ENCODE results near the gene TENM4.

Gene TENM4

DNA sequence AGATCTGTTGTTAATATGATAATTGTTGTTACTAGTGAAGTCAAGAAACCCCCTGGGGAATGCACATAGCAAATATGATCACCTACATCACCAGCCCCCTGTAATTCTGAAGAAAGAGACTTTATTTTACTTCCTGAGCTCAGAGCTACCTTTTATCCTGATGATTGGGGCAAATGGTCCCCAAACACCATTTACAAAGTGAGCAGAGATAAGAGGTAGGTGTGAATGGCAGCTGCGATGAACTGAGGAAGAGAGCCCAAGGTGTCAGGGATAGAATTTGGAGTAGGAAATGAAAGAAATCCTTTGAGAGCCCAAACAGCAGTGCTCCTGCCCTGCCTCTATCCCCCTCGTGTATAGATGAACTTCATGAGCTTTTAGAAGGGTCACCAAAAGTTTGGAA is 69.1 kb downstream of the TENM4 start:
- no peak overlapping the region for H3K4me3 ChIP-seq (ENCODE audit: low read length)
- TF ChIP-seq ZNF274 (IDR thresholded peaks at IDR 0.05; ENCODE audit: low read depth, low read length) = no peak

GRCh38 chr11:79371152-79371551 is 69.7 kb downstream of the TENM4 start:
- no peak overlapping the region for H3K4me3 ChIP-seq (ENCODE audit: low read length)
- no peak for TF ChIP-seq ZNF274 (IDR thresholded peaks at IDR 0.05; ENCODE audit: low read depth, low read length)

DNA sequence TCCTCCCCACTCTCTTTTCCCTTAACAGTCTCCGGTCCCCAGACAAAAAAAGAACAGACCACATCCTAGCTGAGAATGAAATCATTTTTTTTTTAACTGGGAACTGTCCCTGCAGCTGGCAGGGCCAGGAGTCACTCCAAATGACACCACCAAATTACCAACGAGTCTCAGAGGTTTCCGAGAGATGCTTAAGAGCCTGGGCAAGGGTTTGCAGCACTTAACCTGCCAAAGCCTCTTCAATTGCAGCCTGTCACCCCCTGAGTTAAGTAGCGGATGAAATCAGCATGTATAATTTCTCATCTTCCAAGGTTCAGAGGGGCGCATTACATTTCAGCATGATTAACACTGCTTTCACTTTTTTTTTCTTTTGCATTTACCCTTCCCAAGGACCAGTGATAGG is 71.8 kb downstream of the TENM4 start:
- TF ChIP-seq ZNF274 (IDR thresholded peaks at IDR 0.05; ENCODE audit: low read depth, low read length) = no peak
- no peak overlapping the region for H3K4me3 ChIP-seq (ENCODE audit: low read length)

DNA sequence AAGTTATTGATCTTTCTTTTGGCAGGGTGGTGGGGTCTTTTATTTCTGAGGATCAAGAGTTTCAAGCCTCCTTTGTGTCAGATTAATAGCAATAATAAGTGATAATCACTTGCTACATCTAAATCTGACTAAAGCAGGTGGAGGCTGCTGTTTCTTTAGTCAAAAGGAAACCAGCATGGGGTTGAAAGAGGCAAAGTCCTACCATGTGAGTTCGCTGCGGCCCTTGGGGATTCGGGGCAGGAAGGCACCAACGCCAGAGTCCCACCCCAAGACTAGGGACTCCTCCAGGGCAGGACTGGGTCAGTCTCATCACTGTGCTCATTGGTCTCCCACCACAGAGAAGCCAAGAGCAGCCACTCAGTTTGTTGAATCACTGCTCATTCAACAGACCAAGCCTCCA is 73.0 kb downstream of the TENM4 start:
- no peak for TF ChIP-seq ZNF274 (IDR thresholded peaks at IDR 0.05; ENCODE audit: low read depth, low read length)
- no peak overlapping the region for H3K4me3 ChIP-seq (ENCODE audit: low read length)

- H3K4me3 ChIP-seq (ENCODE audit: low read length) = no peak overlapping the region
- no peak for TF ChIP-seq ZNF274 (IDR thresholded peaks at IDR 0.05; ENCODE audit: low read depth, low read length)
Observed at GRCh38 chr11:79366218-79366617, 74.6 kb downstream of the TENM4 start.

DNA sequence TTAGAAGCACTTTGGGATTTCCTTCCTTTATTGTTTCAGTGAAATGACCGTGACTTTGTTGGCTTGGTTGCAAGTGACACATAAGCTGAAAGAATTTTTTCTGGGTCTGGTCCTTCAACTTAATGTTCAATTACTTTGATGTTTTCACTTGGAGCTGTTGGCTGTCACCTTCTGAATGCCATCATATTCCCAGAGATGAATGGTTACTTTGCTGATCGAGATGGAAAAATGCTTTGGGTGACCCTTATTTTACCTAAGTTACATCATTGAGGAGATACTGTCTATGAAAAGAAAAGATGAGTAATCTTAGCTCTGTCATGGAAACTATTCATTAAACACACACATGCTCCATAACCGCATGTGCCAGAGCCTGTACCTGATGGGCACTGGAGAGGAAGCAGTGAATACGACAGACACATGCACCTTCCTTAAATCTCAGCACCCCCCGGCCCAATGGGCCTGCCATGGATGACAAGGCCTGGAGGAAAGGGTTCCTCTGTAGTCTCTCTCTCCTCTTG is 76.9 kb downstream of the TENM4 start:
- no peak overlapping the region for H3K4me3 ChIP-seq (ENCODE audit: low read length)
- no peak for TF ChIP-seq ZNF274 (IDR thresholded peaks at IDR 0.05; ENCODE audit: low read depth, low read length)

GRCh38 chr11:79363256-79363655 is 77.6 kb downstream of the TENM4 start:
- TF ChIP-seq ZNF274 (IDR thresholded peaks at IDR 0.05; ENCODE audit: low read depth, low read length) = no peak
- no peak overlapping the region for H3K4me3 ChIP-seq (ENCODE audit: low read length)

GRCh38 chr11:79362821-79363220 is 78.0 kb downstream of the TENM4 start:
- no peak overlapping the region for H3K4me3 ChIP-seq (ENCODE audit: low read length)
- no peak for TF ChIP-seq ZNF274 (IDR thresholded peaks at IDR 0.05; ENCODE audit: low read depth, low read length)

GRCh38 chr11:79362206-79362757 is 78.5 kb downstream of the TENM4 start:
- TF ChIP-seq ZNF274 (IDR thresholded peaks at IDR 0.05; ENCODE audit: low read depth, low read length) = no peak
- no peak overlapping the region for H3K4me3 ChIP-seq (ENCODE audit: low read length)

DNA sequence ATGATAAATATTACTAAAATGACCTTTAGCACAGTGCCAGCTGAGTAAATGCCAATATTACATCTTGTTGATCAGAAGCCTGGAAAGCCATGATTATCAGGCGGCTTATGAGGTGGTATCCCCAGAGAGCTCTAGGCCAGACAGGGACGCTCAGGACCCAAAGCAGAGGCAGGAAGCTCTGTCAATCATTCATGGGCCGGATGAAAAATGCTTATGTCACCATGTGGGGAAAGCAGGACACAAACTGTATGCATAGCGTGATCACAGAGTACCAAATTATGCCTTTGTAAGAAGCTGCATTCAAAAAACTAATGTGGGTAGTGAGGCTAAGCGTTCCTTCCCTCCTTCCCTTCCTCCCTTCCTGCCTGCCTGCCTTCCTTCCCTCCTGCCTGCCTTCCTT is 82.6 kb downstream of the TENM4 start:
- no peak overlapping the region for H3K4me3 ChIP-seq (ENCODE audit: low read length)
- no peak for TF ChIP-seq ZNF274 (IDR thresholded peaks at IDR 0.05; ENCODE audit: low read depth, low read length)

DNA sequence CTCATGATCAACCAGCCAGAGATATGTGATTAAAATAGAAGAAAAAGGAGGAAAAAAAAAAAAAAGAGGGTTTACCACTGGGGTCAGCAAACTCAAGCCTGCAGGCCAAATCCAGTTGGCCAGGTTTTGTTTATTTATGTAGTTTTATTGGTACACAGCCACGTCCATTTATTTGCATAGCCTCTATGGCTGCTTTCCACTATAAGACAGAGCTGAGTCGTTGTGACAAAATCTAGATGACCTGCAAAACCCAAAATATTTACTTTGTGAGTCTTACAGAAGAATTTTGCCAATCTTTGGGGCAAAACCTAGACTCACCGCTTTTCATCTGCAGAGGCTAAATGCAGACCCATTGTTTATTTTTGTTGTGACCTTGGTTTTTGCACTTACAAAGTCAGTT is 87.1 kb downstream of the TENM4 start:
- H3K4me3 ChIP-seq (ENCODE audit: low read length) = no peak overlapping the region
- TF ChIP-seq ZNF274 (IDR thresholded peaks at IDR 0.05; ENCODE audit: low read depth, low read length) = no peak

DNA sequence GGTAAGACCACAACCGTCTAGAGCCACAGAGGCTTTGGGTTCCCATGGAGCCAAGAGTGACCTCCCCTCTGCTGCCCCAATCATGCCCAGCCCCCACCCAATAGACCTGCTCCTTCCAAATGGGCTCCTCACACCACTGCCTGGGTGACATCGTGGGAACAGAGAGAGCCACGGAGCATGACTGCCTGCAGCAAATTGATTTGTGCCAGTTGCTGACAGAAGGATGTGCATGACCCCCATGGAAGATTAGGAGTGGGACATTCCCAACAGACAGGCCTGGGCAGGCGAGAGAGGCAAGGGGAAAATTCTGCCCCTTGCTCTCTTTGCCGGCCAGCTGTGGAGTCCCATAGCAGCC is 88.5 kb downstream of the TENM4 start:
- TF ChIP-seq ZNF274 (IDR thresholded peaks at IDR 0.05; ENCODE audit: low read depth, low read length) = no peak
- H3K4me3 ChIP-seq (ENCODE audit: low read length) = no peak overlapping the region

DNA sequence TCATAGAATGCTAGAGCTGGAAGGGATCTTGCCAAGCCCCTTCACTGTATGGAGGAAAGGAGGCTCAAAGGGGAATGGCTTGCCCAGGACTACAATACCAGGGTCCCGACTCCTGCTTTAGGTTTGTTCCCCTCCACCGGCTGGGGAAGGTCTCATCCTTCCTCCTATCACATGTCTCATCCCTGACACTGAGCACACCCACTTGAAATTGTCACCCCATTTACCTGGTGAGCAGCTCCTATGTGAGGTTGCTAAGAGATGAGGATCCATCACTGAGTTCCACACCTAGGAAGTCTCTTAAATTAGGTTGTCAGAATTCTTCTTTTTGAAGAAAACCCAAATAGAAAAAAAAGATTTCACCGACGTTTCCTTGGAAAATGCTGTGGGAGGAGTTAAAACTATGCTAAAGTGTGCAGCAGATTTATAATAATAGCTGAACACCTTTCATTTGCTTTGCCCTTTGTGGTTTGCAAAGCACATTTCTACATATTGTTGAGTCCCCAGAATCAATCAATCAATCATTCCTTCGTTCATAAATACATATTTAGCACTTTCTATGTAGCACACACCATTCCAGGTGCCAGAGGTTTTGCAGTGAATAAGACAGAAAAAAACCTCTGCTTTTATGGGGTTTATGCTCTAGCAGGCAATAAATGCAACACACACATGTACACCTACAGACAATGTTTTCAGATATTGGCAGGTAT is 91.7 kb downstream of the TENM4 start:
- TF ChIP-seq ZNF274 (IDR thresholded peaks at IDR 0.05; ENCODE audit: low read depth, low read length) = no peak
- H3K4me3 ChIP-seq (ENCODE audit: low read length) = no peak overlapping the region

- no peak overlapping the region for H3K4me3 ChIP-seq (ENCODE audit: low read length)
- no peak for TF ChIP-seq ZNF274 (IDR thresholded peaks at IDR 0.05; ENCODE audit: low read depth, low read length)
Observed at GRCh38 chr11:79346021-79346420, 94.8 kb downstream of the TENM4 start.

GRCh38 chr11:79344753-79345294 is 96.0 kb downstream of the TENM4 start:
- H3K4me3 ChIP-seq (ENCODE audit: low read length) = no peak overlapping the region
- TF ChIP-seq ZNF274 (IDR thresholded peaks at IDR 0.05; ENCODE audit: low read depth, low read length) = no peak
